GM21447 (cell line): ENCODE data around the gene PLXNB3.

Source experiments
- ATAC-seq: cut with Tn5 transposase; IDR thresholded peaks from one replicate; pipeline ENCODE4 v1.9.1; 2021; ENCODE audit not compliant: unreplicated experiment

The PLXNB3 gene

GRCh38 chrX:153784325-153784967, 20.4 kb downstream of the PLXNB3 start:
- ATAC-seq, result no peak

GRCh38 chrX:153786669-153787068, 22.6 kb downstream of the PLXNB3 start:
- ATAC-seq, result no peak

- ATAC-seq, result no peak
Measured at GRCh38 chrX:153789654-153790053, 25.6 kb downstream of the PLXNB3 start.

- ATAC-seq, result no peak
Measured at GRCh38 chrX:153791104-153791852, 27.2 kb downstream of the PLXNB3 start.

GRCh38 chrX:153792368-153792767, 28.3 kb downstream of the PLXNB3 start:
- no peak for ATAC-seq

GRCh38 chrX:153793291-153793690, 29.2 kb downstream of the PLXNB3 start:
- ATAC-seq, result no peak

GRCh38 chrX:153794018-153794896, 30.2 kb downstream of the PLXNB3 start, which contains the start of the genes IDH3G and SSR4:
Gene IDH3G (minus strand): TSS chrX:153794375. CDS start chrX:153794326, 49 bp downstream.
Gene SSR4 (plus strand): TSS chrX:153794668. CDS start chrX:153794688, 20 bp downstream.
- peak; percentile 93 for ATAC-seq

- ATAC-seq, result peak; percentile 5
Measured at GRCh38 chrX:153794897-153795816, 31.1 kb downstream of the PLXNB3 start.

- no peak for ATAC-seq
Measured at GRCh38 chrX:153797415-153798015, 33.5 kb downstream of the PLXNB3 start.

- no peak for ATAC-seq
Measured at GRCh38 chrX:153799326-153799725, 35.3 kb downstream of the PLXNB3 start.

GRCh38 chrX:153800177-153800722, 36.2 kb downstream of the PLXNB3 start:
- no peak for ATAC-seq

- no peak for ATAC-seq
Measured at GRCh38 chrX:153800746-153801145, 36.7 kb downstream of the PLXNB3 start.

GRCh38 chrX:153801669-153802068, 37.6 kb downstream of the PLXNB3 start:
- ATAC-seq, result no peak

- ATAC-seq, result no peak
Measured at GRCh38 chrX:153802513-153803045, 38.5 kb downstream of the PLXNB3 start.

- ATAC-seq, result no peak
Measured at GRCh38 chrX:153803211-153804099, 39.4 kb downstream of the PLXNB3 start.

GRCh38 chrX:153804100-153804595, 40.1 kb downstream of the PLXNB3 start:
- no peak for ATAC-seq

GRCh38 chrX:153804621-153805020, 40.6 kb downstream of the PLXNB3 start:
- no peak for ATAC-seq

- ATAC-seq, result no peak
Measured at GRCh38 chrX:153805436-153805835, 41.4 kb downstream of the PLXNB3 start.
